H9 (cell line): ENCODE results near the gene PHLDA1. TPM values are rescaled to one million over a fixed set of nuclear protein-coding genes. Genes with fewer than 3 reads are reported as not detected.
A peak's percentile ranks its signal among the peaks of the same experiment; 100 is the strongest.

Experiments used
- DNase-seq: peaks from one replicate; pipeline ENCODE4 v3.0.0-alpha.2; 2017
- H2AFZ ChIP-seq: one replicate; pipeline ENCODE4 v1.6.1; 2013; ENCODE audit warnings: mild to moderate bottlenecking, low read length, control low read depth, moderate library complexity
- H2AK5ac ChIP-seq: 2 replicates; pipeline ENCODE4 v1.6.1; 2013; ENCODE audit warnings: low read length, control low read depth, mixed read lengths; ENCODE audit not compliant: insufficient read length
- H2BK120ac ChIP-seq: one replicate; pipeline ENCODE4 v1.6.1; 2013; ENCODE audit warnings: low read depth, mild to moderate bottlenecking, low read length, control low read depth, inconsistent platforms; ENCODE audit not compliant: poor library complexity, severe bottlenecking
- H2BK12ac ChIP-seq: 2 replicates; pipeline ENCODE4 v1.6.1; 2013; ENCODE audit warnings: low read length, control low read depth, mixed read lengths, low read depth; ENCODE audit not compliant: insufficient read length
- H2BK15ac ChIP-seq: 2 replicates; pipeline ENCODE4 v1.6.1; 2013; ENCODE audit warnings: low read depth, low read length, control low read depth
- H2BK20ac ChIP-seq: one replicate; pipeline ENCODE4 v1.6.1; 2013; ENCODE audit warnings: low read depth, mild to moderate bottlenecking, low read length, control low read depth, inconsistent platforms; ENCODE audit not compliant: poor library complexity, severe bottlenecking
- H2BK5ac ChIP-seq: 2 replicates; pipeline ENCODE4 v1.6.1; 2013; ENCODE audit warnings: low read length, control low read depth, mixed read lengths; ENCODE audit not compliant: insufficient read length
- H3K14ac ChIP-seq: 2 replicates; pipeline ENCODE4 v1.6.1; 2013; ENCODE audit warnings: low read length, control low read depth; ENCODE audit not compliant: insufficient read depth
- H3K18ac ChIP-seq: 2 replicates; pipeline ENCODE4 v1.6.1; 2013; ENCODE audit warnings: low read depth, mild to moderate bottlenecking, mixed read lengths, low read length, control low read depth; ENCODE audit not compliant: insufficient read length
- H3K23ac ChIP-seq: 2 replicates; pipeline ENCODE4 v1.6.1; 2013; ENCODE audit warnings: low read length, control low read depth, mixed read lengths, low read depth; ENCODE audit not compliant: insufficient read length
- H3K23me2 ChIP-seq: 2 replicates; pipeline ENCODE4 v1.6.1; 2013; ENCODE audit warnings: low read depth, mild to moderate bottlenecking, mixed read lengths, low read length, control low read depth; ENCODE audit not compliant: insufficient read length, poor library complexity, severe bottlenecking
- H3K27ac ChIP-seq: 2 replicates; pipeline ENCODE4 v1.5.1; 2013; ENCODE audit warnings: low read length, control low read depth, mixed read lengths, low read depth; ENCODE audit not compliant: insufficient read length
- H3K27me3 ChIP-seq: 2 replicates; pipeline ENCODE4 v1.6.1; 2013; ENCODE audit warnings: low read length, control low read depth, inconsistent platforms; ENCODE audit not compliant: insufficient read depth
- H3K4ac ChIP-seq: 2 replicates; pipeline ENCODE4 v1.6.1; 2013; ENCODE audit warnings: low read depth, mild to moderate bottlenecking, control low read depth, inconsistent platforms, low read length, moderate library complexity
- H3K4me1 ChIP-seq: 2 replicates; pipeline ENCODE4 v1.6.1; 2013; ENCODE audit warnings: low read length, control low read depth, inconsistent platforms; ENCODE audit not compliant: insufficient read depth
- H3K4me2 ChIP-seq: 2 replicates; pipeline ENCODE4 v1.6.1; 2013; ENCODE audit warnings: low read length, control low read depth, mixed read lengths; ENCODE audit not compliant: insufficient read length, insufficient read depth
- H3K56ac ChIP-seq: 2 replicates; pipeline ENCODE4 v1.6.1; 2013; ENCODE audit warnings: low read depth, mild to moderate bottlenecking, mixed read lengths, low read length, control low read depth; ENCODE audit not compliant: insufficient read length
- H3K79me1 ChIP-seq: 2 replicates; pipeline ENCODE4 v1.6.1; 2013; ENCODE audit warnings: low read depth, mild to moderate bottlenecking, moderate library complexity, low read length, control low read depth, inconsistent platforms; ENCODE audit not compliant: insufficient read depth, poor library complexity, severe bottlenecking
- H3K79me2 ChIP-seq: 2 replicates; pipeline ENCODE4 v1.6.1; 2013; ENCODE audit warnings: low read length, control low read depth, inconsistent platforms; ENCODE audit not compliant: insufficient read depth
- H3K9ac ChIP-seq: 2 replicates; pipeline ENCODE4 v1.6.1; 2013; ENCODE audit warnings: low read length, control low read depth, mixed read lengths; ENCODE audit not compliant: insufficient read length; ENCODE audit errors: extremely low read depth
- H3K9me3 ChIP-seq: one replicate; pipeline ENCODE4 v1.6.1; 2013; ENCODE audit warnings: low read depth, low read length, inconsistent platforms; ENCODE audit not compliant: control insufficient read depth
- H3T11ph ChIP-seq: one replicate; pipeline ENCODE4 v1.6.1; 2013; ENCODE audit warnings: mild to moderate bottlenecking, low read length, control low read depth, inconsistent platforms
- H4K20me1 ChIP-seq: one replicate; pipeline ENCODE4 v1.6.1; 2013; ENCODE audit not compliant: control insufficient read depth, insufficient read length, insufficient read depth
- H4K5ac ChIP-seq: 2 replicates; pipeline ENCODE4 v1.6.1; 2013; ENCODE audit warnings: low read depth, mild to moderate bottlenecking, mixed read lengths, low read length, control low read depth; ENCODE audit not compliant: insufficient read length
- H4K8ac ChIP-seq: replicated peaks from 2 replicates; pipeline ENCODE4 v1.6.1; 2013; ENCODE audit warnings: low read length, control low read depth, mixed read lengths, low read depth; ENCODE audit not compliant: insufficient read length
- H4K91ac ChIP-seq: 2 replicates; pipeline ENCODE4 v1.6.1; 2013; ENCODE audit warnings: low read depth, mild to moderate bottlenecking, moderate library complexity, mixed read lengths, low read length, control low read depth; ENCODE audit not compliant: insufficient read length
- H3K27ac Mint-ChIP-seq, 3 experiments: 2 replicates in 2 of 3; 3 replicates in 1 of 3; pipeline ENCODE4 v1.8.0; 2020 to 2021; ENCODE audit warnings: mixed read lengths in 3 of 3, mild to moderate bottlenecking in 1 of 3, moderate library complexity in 1 of 3
- H3K27me3 Mint-ChIP-seq: 2 replicates; pipeline ENCODE4 v1.8.0; 2021; ENCODE audit warnings: low read depth, mild to moderate bottlenecking, moderate library complexity, mixed read lengths
- H3K36me3 Mint-ChIP-seq, 3 experiments: 2 replicates in 2 of 3; 3 replicates in 1 of 3; pipeline ENCODE4 v1.8.0; 2020 to 2021; ENCODE audit warnings: low read depth in 3 of 3, mixed read lengths in 3 of 3; ENCODE audit not compliant: insufficient read depth in 1 of 3
- H3K4me1 Mint-ChIP-seq, 2 experiments: 2 replicates each; pipeline ENCODE4 v1.8.0; 2020; ENCODE audit warnings: mixed read lengths in 2 of 2
- H3K4me3 Mint-ChIP-seq, 2 experiments: 2 replicates in 1 of 2; 3 replicates in 1 of 2; pipeline ENCODE4 v1.8.0; 2020 to 2021; ENCODE audit warnings: mild to moderate bottlenecking in 2 of 2, mixed read lengths in 2 of 2, moderate library complexity in 1 of 2
- H3K9me3 Mint-ChIP-seq, 2 experiments: 2 replicates in 1 of 2; 3 replicates in 1 of 2; pipeline ENCODE4 v1.8.0; 2020; ENCODE audit warnings: mild to moderate bottlenecking in 2 of 2, mixed read lengths in 2 of 2, moderate library complexity in 1 of 2
- WGBS: extraction: QIAGEN DNeasy Blood & Tissue Kit; methylation state at CpG from one replicate; pipeline ENCODE4 v1.1.7; 2013; ENCODE audit warnings: missing lambda C conversion rate, low lambda C conversion rate, mixed read lengths; ENCODE audit not compliant: insufficient read length; ENCODE audit errors: extremely low coverage; 5-methylcytosine and 5-hydroxymethylcytosine counted together
- total RNA-seq: library from RNA; stranded (reverse); gene quantifications from 2 replicates; pipeline ENCODE4 v1.2.1, GENCODE V29; 2021
- TF ChIP-seq, protein P1 (sequence below): fragments of 200-600 bp; sonication (generic); conservative IDR thresholded peaks from 3 replicates; pipeline ENCODE4 v1.8.0; 2021; ENCODE audit warnings: antibody characterized with exemption, mild to moderate bottlenecking

The PHLDA1 gene
- total RNA-seq, 1 experiment from 2014 or later, result 106 TPM

DNA sequence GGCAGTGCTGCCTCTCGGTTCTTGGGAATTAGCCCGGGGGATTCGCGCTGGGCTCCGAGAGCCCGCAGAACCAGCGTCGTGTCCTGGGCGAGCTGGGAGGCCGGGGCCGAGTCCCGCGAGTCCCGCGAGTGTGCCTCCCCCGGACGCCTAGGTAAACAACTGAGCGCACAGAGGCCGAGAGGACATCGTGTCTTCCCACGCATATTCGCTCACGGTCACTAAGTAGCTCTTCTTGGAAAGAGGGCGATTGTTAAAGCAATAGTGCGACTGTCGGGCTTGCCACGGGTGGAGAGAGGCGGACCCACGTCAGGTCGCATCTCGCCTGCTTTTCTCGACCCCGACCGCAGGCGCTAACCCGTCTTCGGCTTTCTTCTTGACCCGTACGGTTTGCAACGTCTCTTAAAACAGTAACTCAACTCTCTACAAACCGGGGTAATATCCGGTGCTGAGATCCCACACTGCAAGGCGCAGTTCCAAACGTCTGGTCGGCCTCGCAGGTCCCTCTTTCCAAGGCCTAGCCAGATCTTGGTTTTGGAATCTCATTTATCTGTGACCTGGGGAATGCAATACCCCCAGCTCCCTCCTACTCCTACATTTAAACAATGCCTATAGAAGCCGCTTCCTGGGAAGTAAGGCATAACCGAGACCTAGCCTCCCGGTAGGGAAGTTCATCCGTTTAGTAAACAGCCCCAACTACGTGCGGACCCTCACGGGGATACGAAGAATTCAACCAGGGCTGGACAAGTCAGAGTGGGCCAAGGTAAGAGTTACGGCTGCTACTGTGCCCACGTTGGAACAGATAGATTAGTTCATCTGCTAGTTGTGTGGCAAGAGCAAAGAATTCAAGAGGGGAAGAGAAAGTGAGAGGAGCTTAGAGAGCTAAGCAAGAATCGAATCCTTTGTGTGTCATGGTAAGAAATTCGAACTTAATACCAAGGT is 736 bp upstream of the PHLDA1 start:
- Histone ChIP-seq H3K14ac (peak overlapping the region; percentile 88), H4K20me1 (no peaks in the 10 kb centered on the region), H2BK12ac (no peak overlapping the region), H3K4me2 (peak overlapping the region; percentile 97), H2AFZ (no peak overlapping the region), H2BK120ac (no peak overlapping the region), H3K4ac (no peak overlapping the region), H2AK5ac (no peak overlapping the region), H3T11ph (no peak overlapping the region), H3K9ac (peak overlapping the region; percentile 83), H2BK15ac (no peak overlapping the region), H3K27me3 (no peaks in the 10 kb centered on the region), H3K23me2 (peaks cover 9% of the 10 kb centered on the region), H4K5ac (peak overlapping the region; percentile 82), H3K56ac (no peak overlapping the region), H3K79me1 (no peaks in the 10 kb centered on the region), H3K18ac (peak overlapping the region; percentile 74), H4K8ac (no peak overlapping the region), H2BK20ac (no peak overlapping the region), H4K91ac (no peak overlapping the region), H3K4me1 (peaks cover 8% of the 10 kb centered on the region; the same call in 1 of the 2 replicates), H3K79me2 (peaks cover 11% of the 10 kb centered on the region; the same call in 1 of the 2 replicates), H3K27ac (peak overlapping the region; percentile 87), H3K23ac (no peak overlapping the region), H2BK5ac (peak overlapping the region; percentile 94), H3K9me3 (no peaks in the 10 kb centered on the region)
- Mint-ChIP-seq H3K36me3 (peaks cover 5 to 36% (median 24%) of the 10 kb centered on the region in 3 experiments; a peak in 4 of 7 replicates), H3K27me3 (peaks cover 3% of the 10 kb centered on the region), H3K9me3 (no peaks in the 10 kb centered on the region; a peak in 1 of 5 replicates), H3K27ac (peak overlapping the region; percentile 93 to 99 (median 99)), H3K4me3 (peak overlapping the region; percentile 98 to 99), H3K4me1 (peaks cover 28 to 30% of the 10 kb centered on the region in 2 experiments)
- peak; percentile 73 for DNase-seq
- WGBS, result no CpG with 5 or more reads among the region's 58 CpGs
- TF ChIP-seq, protein P1, sequence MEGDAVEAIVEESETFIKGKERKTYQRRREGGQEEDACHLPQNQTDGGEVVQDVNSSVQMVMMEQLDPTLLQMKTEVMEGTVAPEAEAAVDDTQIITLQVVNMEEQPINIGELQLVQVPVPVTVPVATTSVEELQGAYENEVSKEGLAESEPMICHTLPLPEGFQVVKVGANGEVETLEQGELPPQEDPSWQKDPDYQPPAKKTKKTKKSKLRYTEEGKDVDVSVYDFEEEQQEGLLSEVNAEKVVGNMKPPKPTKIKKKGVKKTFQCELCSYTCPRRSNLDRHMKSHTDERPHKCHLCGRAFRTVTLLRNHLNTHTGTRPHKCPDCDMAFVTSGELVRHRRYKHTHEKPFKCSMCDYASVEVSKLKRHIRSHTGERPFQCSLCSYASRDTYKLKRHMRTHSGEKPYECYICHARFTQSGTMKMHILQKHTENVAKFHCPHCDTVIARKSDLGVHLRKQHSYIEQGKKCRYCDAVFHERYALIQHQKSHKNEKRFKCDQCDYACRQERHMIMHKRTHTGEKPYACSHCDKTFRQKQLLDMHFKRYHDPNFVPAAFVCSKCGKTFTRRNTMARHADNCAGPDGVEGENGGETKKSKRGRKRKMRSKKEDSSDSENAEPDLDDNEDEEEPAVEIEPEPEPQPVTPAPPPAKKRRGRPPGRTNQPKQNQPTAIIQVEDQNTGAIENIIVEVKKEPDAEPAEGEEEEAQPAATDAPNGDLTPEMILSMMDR, result no peak
